NCI-H2196 (cell line): ENCODE data around the gene FBXL20.
A peak's percentile ranks its signal among the peaks of the same experiment; 100 is the strongest.

Experiments used
- DNase-seq: peaks from one replicate; lab custom pipeline; 2025; ENCODE audit not compliant: unreplicated experiment; lab: John Stamatoyannopoulos, UW

The FBXL20 gene

GRCh38 chr17:39208893-39209292 is 192.5 kb downstream of the FBXL20 start:
- DNase-seq, result peak; percentile 5

- DNase-seq, result no peak
Observed at GRCh38 chr17:39208136-39208535, 193.3 kb downstream of the FBXL20 start.

DNA sequence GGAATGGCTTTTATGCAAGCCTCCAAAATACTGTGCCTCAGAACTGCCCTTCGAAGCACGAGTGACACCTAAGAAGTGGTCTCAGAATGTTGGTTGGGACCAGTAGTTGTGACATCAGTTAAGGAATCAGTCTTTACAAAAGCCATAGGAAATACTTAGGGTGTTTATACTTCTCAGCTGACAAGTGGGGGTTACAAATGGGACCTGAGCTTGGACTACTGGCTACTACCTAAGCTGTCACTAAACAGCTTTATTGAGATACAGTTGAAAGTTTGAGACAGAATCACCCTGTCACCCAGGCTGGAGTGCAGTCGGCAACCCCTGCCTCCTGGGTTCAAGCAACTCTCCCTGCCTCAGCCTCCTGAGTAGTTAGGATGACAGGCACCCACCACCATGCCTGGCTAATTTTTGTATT is 196.3 kb downstream of the FBXL20 start:
- no peak for DNase-seq

DNA sequence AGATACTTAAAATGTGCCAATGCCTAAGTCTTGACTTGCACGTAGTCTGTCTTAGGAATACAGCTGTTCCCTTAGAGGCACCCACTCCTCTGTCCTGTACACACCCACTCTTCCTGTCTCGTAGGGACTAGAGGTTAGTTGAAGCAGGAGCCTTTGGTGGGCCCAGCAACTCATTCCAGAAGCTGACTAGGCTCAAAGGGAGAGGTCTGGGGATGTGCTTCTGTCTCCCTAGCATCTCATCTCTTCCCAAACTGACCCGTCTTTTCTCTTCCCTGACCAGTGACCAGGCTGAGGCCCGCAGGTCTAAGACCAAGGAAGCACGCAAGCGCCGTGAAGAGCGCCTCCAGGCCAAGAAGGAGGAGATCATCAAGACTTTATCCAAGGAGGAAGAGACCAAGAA is 197.2 kb downstream of the FBXL20 start:
- DNase-seq, result no peak
